ENCODE results near the gene SLITRK5. TPM values are rescaled to one million over a fixed set of nuclear protein-coding genes. Genes with fewer than 3 reads are reported as not detected.

The SLITRK5 gene
- total and polyA plus RNA-seq, 9 of the 15 experiments (the other 6 are each of a cell fraction or from before 2014, with no cell fraction given) = under 0.01 TPM; not detected in 8

DNA sequence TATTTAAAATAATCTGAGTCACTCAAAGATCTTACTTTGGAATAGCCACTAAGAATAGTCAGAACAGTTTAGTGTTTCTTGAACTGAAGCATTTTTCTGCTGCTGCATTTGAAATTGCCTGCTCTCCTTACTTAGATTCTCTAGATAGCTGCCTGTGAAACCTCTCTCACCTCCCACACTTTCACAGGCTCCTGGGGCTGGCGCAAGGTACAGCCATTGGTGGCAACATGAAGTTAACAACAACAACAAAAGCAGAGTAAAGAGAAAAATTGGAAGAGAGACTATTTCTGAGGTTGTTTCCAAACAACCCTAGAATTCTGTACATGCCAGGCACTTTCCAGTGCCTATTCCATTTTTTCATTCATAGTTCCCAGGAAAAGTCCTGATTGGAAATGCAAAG lies 25.3 kb downstream of the SLITRK5 start (continued):
- TF ChIP-seq, protein P1, sequence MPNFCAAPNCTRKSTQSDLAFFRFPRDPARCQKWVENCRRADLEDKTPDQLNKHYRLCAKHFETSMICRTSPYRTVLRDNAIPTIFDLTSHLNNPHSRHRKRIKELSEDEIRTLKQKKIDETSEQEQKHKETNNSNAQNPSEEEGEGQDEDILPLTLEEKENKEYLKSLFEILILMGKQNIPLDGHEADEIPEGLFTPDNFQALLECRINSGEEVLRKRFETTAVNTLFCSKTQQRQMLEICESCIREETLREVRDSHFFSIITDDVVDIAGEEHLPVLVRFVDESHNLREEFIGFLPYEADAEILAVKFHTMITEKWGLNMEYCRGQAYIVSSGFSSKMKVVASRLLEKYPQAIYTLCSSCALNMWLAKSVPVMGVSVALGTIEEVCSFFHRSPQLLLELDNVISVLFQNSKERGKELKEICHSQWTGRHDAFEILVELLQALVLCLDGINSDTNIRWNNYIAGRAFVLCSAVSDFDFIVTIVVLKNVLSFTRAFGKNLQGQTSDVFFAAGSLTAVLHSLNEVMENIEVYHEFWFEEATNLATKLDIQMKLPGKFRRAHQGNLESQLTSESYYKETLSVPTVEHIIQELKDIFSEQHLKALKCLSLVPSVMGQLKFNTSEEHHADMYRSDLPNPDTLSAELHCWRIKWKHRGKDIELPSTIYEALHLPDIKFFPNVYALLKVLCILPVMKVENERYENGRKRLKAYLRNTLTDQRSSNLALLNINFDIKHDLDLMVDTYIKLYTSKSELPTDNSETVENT (CRISPR knock-in tag; IDR thresholded peaks at IDR 0.05) = no peak
- TF ChIP-seq SRF (CRISPR knock-in tag; IDR thresholded peaks at IDR 0.05) (no peak), TRIM24 (IDR thresholded peaks at IDR 0.05) (no peak), NFE2 (IDR thresholded peaks at IDR 0.05; ENCODE audit: low read depth) (no peak), ZNF584 (CRISPR knock-in tag; IDR thresholded peaks at IDR 0.05; ENCODE audit: low read depth) (no peak), ZNF184 (CRISPR knock-in tag; IDR thresholded peaks at IDR 0.05) (no peak)

DNA sequence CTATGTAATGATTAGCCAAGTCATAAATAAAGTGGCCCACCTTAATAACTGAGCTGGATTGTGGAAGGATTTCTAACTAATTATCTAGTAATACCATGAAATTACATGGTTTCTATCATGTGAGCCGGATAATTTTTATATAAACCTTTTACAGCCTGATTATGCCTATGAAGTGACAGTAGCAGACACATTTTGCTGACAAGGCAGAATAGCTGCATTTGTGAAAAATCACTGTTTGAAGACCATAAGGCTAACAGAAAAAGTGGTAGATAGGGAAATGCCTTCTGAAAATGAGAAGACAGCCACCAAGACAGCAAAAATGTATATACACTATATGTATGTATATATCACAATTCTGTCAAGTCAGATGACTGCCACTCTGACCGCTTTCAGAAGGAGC lies 27.1 kb downstream of the SLITRK5 start:
- Histone ChIP-seq H3K27ac (ENCODE audit: extremely low read depth, low read depth, low read length) (no peak overlapping the region), H3K9ac (ENCODE audit: insufficient read depth in 1 of 2, low read depth in 2 of 2, low read length in 2 of 2) (no peak overlapping the region), H3K36me3 (ENCODE audit: control insufficient read depth, insufficient read depth, low read length) (no peaks in the 10 kb centered on the region), H3K4me2 (ENCODE audit: insufficient read depth, low read length) (no peak overlapping the region), H4K20me1 (replicated peaks; ENCODE audit: control insufficient read depth, insufficient read depth, low read length) (no peaks in the 10 kb centered on the region), H3K27me3 (ENCODE audit: control insufficient read depth in 2 of 2, insufficient read depth in 2 of 2, low read length in 2 of 2) (no peaks in the 10 kb centered on the region), H3K79me2 (ENCODE audit: control insufficient read depth, insufficient read depth, low read length) (no peaks in the 10 kb centered on the region), H3K4me3 (no peak overlapping the region), H2AFZ (ENCODE audit: low read depth, low read length) (no peak overlapping the region), H3K4me1 (replicated peaks in 1 of 2; ENCODE audit: control insufficient read depth in 2 of 2, insufficient read depth in 2 of 2, low read length in 2 of 2) (no peaks in the 10 kb centered on the region), H3K9me1 (ENCODE audit: control insufficient read depth, insufficient read depth, low read length) (no peaks in the 10 kb centered on the region), H3K9me3 (replicated peaks; ENCODE audit: control insufficient read depth, insufficient read depth, low read depth, low read length) (no peaks in the 10 kb centered on the region)
- in situ Hi-C loops (cut with MboI) (no loop called here), intact Hi-C loops (cut with micrococcal nuclease) (no loop called here)
- CTCF ChIA-PET (ENCODE audit: low intra/inter-chr PET ratio) = no interaction called here
- POLR2A ChIA-PET = no interaction called here
- no TSS peak for BruUV-seq (replicated peaks)
- no peak for ATAC-seq
- DNase-seq (ENCODE audit: extremely low read depth in 1 of 4, low spot score in 3 of 4) = no peak
- no peak for FAIRE-seq
- 0% methylated on average over 2 of the region's 2 CpGs for WGBS (ENCODE audit: insufficient coverage, low coverage, missing lambda C conversion rate)
- TF ChIP-seq, protein P1 (CRISPR knock-in tag; IDR thresholded peaks at IDR 0.05) = no peak
- no peak for TF ChIP-seq PML (IDR thresholded peaks at IDR 0.05; ENCODE audit: low read length)
- TF ChIP-seq ZNF316 (IDR thresholded peaks at IDR 0.05) = peak; percentile 53; the same call in 1 of the 2 replicates
- no peak for TF ChIP-seq RFX5 (IDR thresholded peaks at IDR 0.05; ENCODE audit: low read depth, low read length)
- no peak for TF ChIP-seq SOX6 (IDR thresholded peaks at IDR 0.05)
- no peak for TF ChIP-seq MED1 (CRISPR knock-in tag; IDR thresholded peaks at IDR 0.05; ENCODE audit: borderline replicate concordance)
- TF ChIP-seq C11orf30 (IDR thresholded peaks at IDR 0.05; ENCODE audit: low read depth) = peak; percentile 38; the same call in 1 of the 2 replicates
- peak; percentile 88 for TF ChIP-seq MAFK (IDR thresholded peaks at IDR 0.05; ENCODE audit: low read length)
- TF ChIP-seq MAFG (tag; conservative IDR thresholded peaks at IDR 0.05) = peak; percentile 43; the same call in 1 of the 2 replicates
- TF ChIP-seq RBM25 (IDR thresholded peaks at IDR 0.05; ENCODE audit: low read depth, low read length, severe bottlenecking) = no peak
- TF ChIP-seq STAG1 (CRISPR knock-in tag; IDR thresholded peaks at IDR 0.05; ENCODE audit: borderline replicate concordance) = no peak
- TF ChIP-seq NR1H2 (CRISPR knock-in tag; IDR thresholded peaks at IDR 0.05) = no peak
- TF ChIP-seq PHB (CRISPR knock-in tag; IDR thresholded peaks at IDR 0.05) = no peak
- no peak for TF ChIP-seq U2AF1 (optimal IDR thresholded peaks at IDR 0.05; ENCODE audit: low read depth, low read length)
